K562 (cell line): ENCODE results near the gene STAB1. TPM values are rescaled to one million over a fixed set of nuclear protein-coding genes. Genes with fewer than 3 reads are reported as not detected.

ENCODE experiments used
- CREB1 ChIP-seq, 2 experiments: sonication (generic) in 1 of 2; formaldehyde crosslinking in 1 of 2; IDR thresholded peaks; 2 replicates each; pipeline versions ENCODE4 v1.6.1 to v1.8.0; 2012 to 2022; ENCODE audit warnings: inconsistent platforms in 1 of 2, mild to moderate bottlenecking in 1 of 2, missing genetic modification reagents in 1 of 2, moderate library complexity in 1 of 2
- E4F1 ChIP-seq: fragments of 250-450 bp; sonication (Bioruptor Pico); IDR thresholded peaks from 2 replicates; pipeline ENCODE4 v1.5.0; 2021; ENCODE audit warnings: mild to moderate bottlenecking, borderline replicate concordance
- ERF ChIP-seq: fragments of 450-650 bp; formaldehyde crosslinking; IDR thresholded peaks from 2 replicates; pipeline ENCODE4 v1.4.0; 2020; ENCODE audit warnings: mild to moderate bottlenecking, mixed read lengths
- ETV5 ChIP-seq: sonication (generic); formaldehyde crosslinking; IDR thresholded peaks from 2 replicates; pipeline ENCODE4 v1.4.0; 2020; ENCODE audit warnings: low read depth, mild to moderate bottlenecking, missing genetic modification reagents
- FOXA3 ChIP-seq, 2 experiments: fragments of 450-650 bp in 1 of 2; sonication (generic) in 1 of 2; formaldehyde crosslinking; IDR thresholded peaks in 1 of 2; conservative IDR thresholded peaks in 1 of 2; 2 replicates each; pipeline versions ENCODE4 v1.4.0 to v1.8.0; 2020 to 2022; ENCODE audit warnings: mild to moderate bottlenecking in 2 of 2, missing genetic modification reagents in 1 of 2
- GTF2E2 ChIP-seq: fragments of 200-800 bp; sonication (Bioruptor generic); IDR thresholded peaks from 2 replicates; pipeline ENCODE4 v1.6.1; 2016; ENCODE audit warnings: missing genetic modification characterization, missing compliant biosample characterization
- KLF1 ChIP-seq: fragments of 450-650 bp; IDR thresholded peaks from 2 replicates; pipeline ENCODE4 v1.6.1; 2016; ENCODE audit warnings: missing genetic modification characterization, missing compliant biosample characterization
- MIER1 ChIP-seq: fragments of 450-650 bp; IDR thresholded peaks from 2 replicates; pipeline ENCODE4 v1.6.1; 2016; ENCODE audit warnings: antibody characterized with exemption, mild to moderate bottlenecking, low read depth
- NR4A1 ChIP-seq, 2 experiments: fragments of 250-450 bp in 1 of 2; fragments of 450-650 bp in 1 of 2; sonication (Bioruptor Pico) in 1 of 2; IDR thresholded peaks; 2 replicates each; pipeline versions ENCODE4 v1.4.0 to v1.6.1; 2016 to 2020; ENCODE audit warnings: mild to moderate bottlenecking in 2 of 2, missing compliant biosample characterization in 1 of 2, missing genetic modification characterization in 1 of 2, moderate library complexity in 1 of 2
- SIN3A ChIP-seq, 2 experiments: fragments of 150-350 bp in 1 of 2; IDR thresholded peaks; 2 replicates each; pipeline ENCODE4 v1.6.1; 2011 to 2016; ENCODE audit warnings: borderline replicate concordance in 2 of 2, low read depth in 2 of 2, low read length in 2 of 2, mild to moderate bottlenecking in 2 of 2, moderate library complexity in 2 of 2; ENCODE audit not compliant: control insufficient read depth in 1 of 2
- SMARCB1 ChIP-seq: IDR thresholded peaks from 2 replicates; pipeline ENCODE4 v1.6.1; 2011; ENCODE audit warnings: improper control_type of control experiment, low read depth; ENCODE audit not compliant: insufficient read length
- SP1 ChIP-seq: sonication (generic); formaldehyde crosslinking; IDR thresholded peaks from 2 replicates; pipeline ENCODE4 v1.8.1; 2022; ENCODE audit warnings: mild to moderate bottlenecking, missing genetic modification reagents
- TSC22D4 ChIP-seq: fragments of 450-650 bp; IDR thresholded peaks from 2 replicates; pipeline ENCODE4 v1.6.1; 2016; ENCODE audit warnings: missing genetic modification characterization, missing biosample characterization, control low read depth
- ZKSCAN1 ChIP-seq: fragments of 150-350 bp; IDR thresholded peaks from 2 replicates; pipeline ENCODE4 v1.6.1; 2016; ENCODE audit warnings: low read depth, low read length
- ZNF224 ChIP-seq: sonication (generic); formaldehyde crosslinking; IDR thresholded peaks from 2 replicates; pipeline ENCODE4 v1.8.0; 2022; ENCODE audit warnings: mild to moderate bottlenecking, missing genetic modification reagents
- ZNF24 ChIP-seq: fragments of 450-650 bp; IDR thresholded peaks from 2 replicates; pipeline ENCODE4 v1.6.1; 2016
- ZNF324 ChIP-seq: fragments of 250-450 bp; sonication (Bioruptor Pico); IDR thresholded peaks from 2 replicates; pipeline ENCODE4 v1.4.0; 2020; ENCODE audit warnings: mild to moderate bottlenecking
- ZNF444 ChIP-seq: fragments of 250-450 bp; sonication (Bioruptor Pico); IDR thresholded peaks from 2 replicates; pipeline ENCODE4 v1.4.0; 2020; ENCODE audit warnings: mild to moderate bottlenecking, moderate library complexity
- polyA plus RNA-seq, 8 experiments: library from polyadenylated mRNA; depleted of rRNA in 4 of 8; stranded (reverse) in 5 of 8; unstranded in 3 of 8; fragments of >200 nt; fragmentation: Nextera tagmentation in 2 of 8; fragmentation: Illumina TruSeq in 1 of 8; extraction: Ambion mirVana in 2 of 8; extraction: Trizol in 1 of 8; gene quantifications; 2 replicates each; pipeline versions ENCODE4 v1.2.1 to v1.2.3, GENCODE V29; 2011 to 2014; ENCODE audit warnings: inconsistent platforms in 1 of 8, missing spikeins in 1 of 8
- total RNA-seq, 7 experiments: library from RNA; depleted of rRNA in 6 of 7; stranded (reverse); fragments of >200 nt in 6 of 7; fragmentation: Illumina TruSeq in 2 of 7; extraction: Trizol in 2 of 7; gene quantifications; 2 replicates each; pipeline versions ENCODE4 v1.2.1 to v1.2.3, GENCODE V29; 2011 to 2021; ENCODE audit warnings: low replicate concordance in 1 of 7
- TF ChIP-seq, protein P1 (sequence below), 2 experiments: fragments of 450-650 bp in 1 of 2; IDR thresholded peaks; 2 replicates each; pipeline ENCODE4 v1.6.1; 2011 to 2017; ENCODE audit warnings: low read depth in 2 of 2, antibody characterized with exemption in 1 of 2, borderline replicate concordance in 1 of 2, low read length in 1 of 2, mild to moderate bottlenecking in 1 of 2, mixed read lengths in 1 of 2; ENCODE audit not compliant: control insufficient read depth in 1 of 2

Gene STAB1
- total and polyA plus RNA-seq, 9 of the 15 experiments (the other 6 are each of a cell fraction or from before 2014, with no cell fraction given) = 0.20 to 3.9 (median 1.2) TPM

DNA sequence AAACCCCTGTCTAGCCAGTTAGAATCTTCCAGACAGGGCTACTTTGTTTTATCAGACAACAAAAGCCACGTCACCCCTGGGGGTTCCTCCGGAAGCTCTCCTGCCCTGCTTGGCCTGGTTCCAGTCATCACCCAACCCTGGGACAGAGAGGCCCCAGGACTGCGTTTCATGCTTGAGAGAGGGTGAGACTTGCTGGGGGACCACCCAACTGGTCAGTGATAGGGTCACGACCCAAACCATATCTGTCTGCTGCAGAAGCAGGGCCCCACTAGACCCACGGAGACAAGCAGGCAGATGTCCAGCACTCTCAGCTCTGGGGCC is 37.3 kb downstream of the STAB1 start (continued):
- TF ChIP-seq, protein P1, sequence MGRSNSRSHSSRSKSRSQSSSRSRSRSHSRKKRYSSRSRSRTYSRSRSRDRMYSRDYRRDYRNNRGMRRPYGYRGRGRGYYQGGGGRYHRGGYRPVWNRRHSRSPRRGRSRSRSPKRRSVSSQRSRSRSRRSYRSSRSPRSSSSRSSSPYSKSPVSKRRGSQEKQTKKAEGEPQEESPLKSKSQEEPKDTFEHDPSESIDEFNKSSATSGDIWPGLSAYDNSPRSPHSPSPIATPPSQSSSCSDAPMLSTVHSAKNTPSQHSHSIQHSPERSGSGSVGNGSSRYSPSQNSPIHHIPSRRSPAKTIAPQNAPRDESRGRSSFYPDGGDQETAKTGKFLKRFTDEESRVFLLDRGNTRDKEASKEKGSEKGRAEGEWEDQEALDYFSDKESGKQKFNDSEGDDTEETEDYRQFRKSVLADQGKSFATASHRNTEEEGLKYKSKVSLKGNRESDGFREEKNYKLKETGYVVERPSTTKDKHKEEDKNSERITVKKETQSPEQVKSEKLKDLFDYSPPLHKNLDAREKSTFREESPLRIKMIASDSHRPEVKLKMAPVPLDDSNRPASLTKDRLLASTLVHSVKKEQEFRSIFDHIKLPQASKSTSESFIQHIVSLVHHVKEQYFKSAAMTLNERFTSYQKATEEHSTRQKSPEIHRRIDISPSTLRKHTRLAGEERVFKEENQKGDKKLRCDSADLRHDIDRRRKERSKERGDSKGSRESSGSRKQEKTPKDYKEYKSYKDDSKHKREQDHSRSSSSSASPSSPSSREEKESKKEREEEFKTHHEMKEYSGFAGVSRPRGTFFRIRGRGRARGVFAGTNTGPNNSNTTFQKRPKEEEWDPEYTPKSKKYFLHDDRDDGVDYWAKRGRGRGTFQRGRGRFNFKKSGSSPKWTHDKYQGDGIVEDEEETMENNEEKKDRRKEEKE (IDR thresholded peaks at IDR 0.05; ENCODE audit: borderline replicate concordance in 1 of 2, control insufficient read depth in 1 of 2, low read depth in 2 of 2, low read length in 1 of 2) = no peak
- TF ChIP-seq ZNF224 (CRISPR knock-in tag) (no peak), FOXA3 (CRISPR knock-in tag; conservative IDR thresholded peaks at IDR 0.05 in 1 of 2, IDR thresholded peaks at IDR 0.05 in 1 of 2) (no peak), ZNF24 (no peak), ERF (CRISPR knock-in tag) (no peak), ZKSCAN1 (no peak), E4F1 (CRISPR knock-in tag) (no peak), TSC22D4 (tag) (no peak), ZNF444 (CRISPR knock-in tag) (no peak), SP1 (CRISPR knock-in tag) (peak; percentile 4; the same call in 1 of the 2 replicates), CREB1 (IDR thresholded peaks at IDR 0.05) (peak; percentile 18; the same call in 1 of the 2 replicates), CREB1 (CRISPR knock-in tag; IDR thresholded peaks at IDR 0.05) (no peak), NR4A1 (CRISPR knock-in tag; IDR thresholded peaks at IDR 0.05) (no peak), NR4A1 (tag; IDR thresholded peaks at IDR 0.05) (no peak), MIER1 (no peak), GTF2E2 (no peak), SIN3A (IDR thresholded peaks at IDR 0.05; ENCODE audit: borderline replicate concordance in 2 of 2, control insufficient read depth in 1 of 2, low read depth in 2 of 2, low read length in 2 of 2) (no peak), SMARCB1 (no peak), ZNF324 (CRISPR knock-in tag) (no peak), ETV5 (CRISPR knock-in tag) (peak; percentile 33; the same call in 1 of the 2 replicates), KLF1 (no peak)
